Suppressor macrophage treated with lipopolysaccharide for 1 hour (primary cell): Measurements from ENCODE around the gene MCM9.
"Not testable (repeated sequence)": the region's sequence is repeated elsewhere in the genome, so short reads cannot be mapped to it uniquely, and the experiment has no call there.

Experiments used
- DNase-seq, 3 donors: peaks; one replicate each; pipeline ENCODE4 v3.0.0-alpha.2; 2020 to 2022

MCM9 gene

GRCh38 chr6:118862443-118862842, 72.5 kb downstream of the MCM9 start:
- no peak for DNase-seq

GRCh38 chr6:118860880-118861279, 74.1 kb downstream of the MCM9 start:
- no peak for DNase-seq

DNA sequence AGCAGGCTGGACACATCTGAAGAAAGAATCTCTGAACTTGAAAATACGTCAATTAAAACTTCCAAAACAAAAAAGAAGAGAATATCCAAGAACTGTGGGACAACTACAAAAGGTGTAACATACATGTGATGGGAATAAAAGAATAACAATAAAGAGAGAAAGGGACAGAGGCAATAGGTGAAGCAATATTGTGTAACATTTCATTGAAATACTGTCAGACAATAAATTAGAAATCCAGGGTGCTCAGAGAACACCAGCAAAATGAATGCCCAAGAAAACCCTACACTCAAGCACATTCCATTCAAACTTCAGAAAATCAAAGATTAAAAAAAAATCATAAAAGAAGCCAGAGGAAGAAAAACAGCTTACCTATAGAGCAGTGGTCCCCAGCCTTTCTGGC, 74.6 kb downstream of the MCM9 start:
- DNase-seq: no peak

DNA sequence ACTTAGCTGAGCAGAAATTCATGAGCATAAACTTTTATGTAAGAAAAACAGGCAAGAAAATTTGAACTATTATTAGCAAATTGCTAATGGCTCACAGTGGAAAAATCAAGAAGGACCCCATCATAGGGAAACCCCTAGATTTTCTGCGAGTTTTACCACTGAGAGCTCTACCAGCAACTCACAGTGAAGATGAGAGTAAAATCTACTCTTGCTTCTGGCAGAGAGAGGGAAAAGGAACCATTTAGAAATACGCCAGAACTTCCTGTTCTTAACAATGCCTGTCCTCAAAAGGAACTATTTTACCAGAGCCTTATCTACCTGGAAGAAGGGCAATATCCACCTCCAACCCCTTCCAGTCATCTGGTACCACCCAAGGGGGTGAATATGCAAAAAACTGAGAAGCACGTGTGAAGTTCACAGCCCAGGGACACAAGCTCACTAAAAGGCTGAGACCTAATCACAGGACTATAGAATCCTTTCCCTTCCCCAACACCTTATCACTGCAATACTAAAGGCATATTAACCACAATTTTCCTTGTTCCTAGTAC, 75.4 kb downstream of the MCM9 start:
- peak in 2 of 3 donors; percentile 1 to 10 for DNase-seq

- DNase-seq: no peak
Observed at GRCh38 chr6:118856301-118856700, 78.7 kb downstream of the MCM9 start.

- DNase-seq: no peak
Observed at GRCh38 chr6:118853408-118853807, 81.6 kb downstream of the MCM9 start.

DNA sequence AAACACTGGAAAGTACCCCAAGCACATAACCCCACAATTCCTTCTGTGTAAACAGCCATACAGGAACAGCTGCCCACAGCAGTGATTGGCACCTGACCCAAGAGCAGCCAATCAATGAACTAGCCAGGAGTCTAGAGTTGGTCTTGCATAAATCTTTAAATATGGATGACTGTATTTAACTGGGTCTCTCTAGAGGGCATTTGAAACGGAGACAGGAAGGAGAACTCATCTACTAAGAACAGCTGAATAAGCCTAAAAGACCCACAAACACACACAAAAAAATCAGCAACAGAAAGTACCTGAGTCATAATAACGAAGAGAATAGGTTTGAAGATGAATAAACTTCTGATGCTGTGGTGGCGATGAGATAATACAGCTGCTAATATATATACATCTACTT, 90.0 kb downstream of the MCM9 start:
- no peak for DNase-seq

- DNase-seq: no peak
Observed at GRCh38 chr6:118843685-118844390, 91.1 kb downstream of the MCM9 start.

DNA sequence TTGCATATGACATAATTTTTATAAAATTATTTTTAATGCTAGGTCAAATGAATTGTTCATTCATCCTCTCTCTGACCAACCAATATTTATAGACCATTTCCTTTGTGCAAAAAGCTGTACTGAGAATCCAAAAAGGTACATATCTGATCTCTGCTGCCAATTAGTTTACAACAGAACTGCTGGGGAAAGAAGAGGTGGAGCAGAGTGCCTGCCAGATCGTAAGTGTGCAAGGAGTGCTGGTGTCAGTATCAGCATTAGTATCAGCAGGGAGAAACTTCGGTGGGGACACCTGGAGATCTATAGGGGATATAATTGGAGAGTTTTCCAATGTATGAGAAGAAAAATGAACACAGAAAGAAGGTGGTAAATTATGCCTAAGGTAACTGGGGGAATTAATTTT, 104.3 kb downstream of the MCM9 start:
- no peak for DNase-seq

DNA sequence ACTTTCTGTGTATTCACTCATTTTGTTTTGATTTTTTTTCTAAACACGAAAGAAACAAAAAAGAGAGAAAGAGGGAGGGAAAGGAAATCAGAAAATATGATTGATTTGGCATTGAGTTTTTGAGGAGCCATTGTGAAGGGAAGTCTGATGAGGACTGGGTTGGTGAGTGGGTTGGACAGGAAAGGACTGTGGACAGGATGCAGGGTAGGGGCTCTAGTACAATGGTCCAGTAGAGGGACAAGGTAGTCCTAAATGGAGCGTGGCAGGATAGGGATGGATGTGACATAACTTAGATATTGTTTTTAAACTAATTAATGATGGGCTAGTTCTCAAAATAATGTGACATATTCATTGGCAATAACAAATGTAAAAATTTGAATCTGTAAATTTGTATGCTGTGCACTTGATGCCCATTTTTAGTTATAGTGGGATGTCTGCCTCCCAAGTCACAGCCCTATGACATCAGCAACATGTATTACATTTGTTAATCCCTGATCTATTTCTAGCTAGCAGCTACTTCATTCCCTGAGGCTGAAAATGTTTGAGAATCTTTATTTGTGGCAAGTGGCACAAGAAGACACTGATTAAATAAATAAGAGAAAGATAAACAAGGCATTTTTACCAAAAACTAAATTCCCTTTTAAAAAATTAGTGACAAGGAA, 105.0 kb downstream of the MCM9 start:
- DNase-seq: no peak

- DNase-seq: no peak
Observed at GRCh38 chr6:118826096-118826495, 108.9 kb downstream of the MCM9 start.

- no peak for DNase-seq
Observed at GRCh38 chr6:118825661-118826060, 109.3 kb downstream of the MCM9 start.

DNA sequence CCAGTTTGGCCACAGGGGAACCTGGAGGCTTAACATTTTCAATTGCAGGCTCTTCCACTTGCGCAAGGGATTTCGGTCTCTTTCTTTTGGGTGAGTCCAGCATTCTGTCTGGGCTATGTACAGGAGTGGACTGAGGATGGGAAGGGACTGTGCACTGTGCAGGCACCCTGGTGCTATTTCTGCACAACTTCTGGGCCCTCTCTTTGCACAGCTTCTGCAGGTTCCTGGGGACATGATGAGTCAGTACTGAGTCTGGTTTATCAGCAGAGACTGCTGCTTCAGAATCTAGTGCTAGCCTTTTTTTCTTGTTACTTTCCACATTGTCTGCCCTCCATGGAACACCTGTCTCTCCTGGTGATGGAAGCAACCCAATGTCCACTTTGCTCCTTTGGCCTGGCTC, 119.5 kb downstream of the MCM9 start:
- no peak for DNase-seq

- DNase-seq: peak; percentile 40 to 56 (median 48)
Observed at GRCh38 chr6:118813775-118814174, 121.2 kb downstream of the MCM9 start.

DNA sequence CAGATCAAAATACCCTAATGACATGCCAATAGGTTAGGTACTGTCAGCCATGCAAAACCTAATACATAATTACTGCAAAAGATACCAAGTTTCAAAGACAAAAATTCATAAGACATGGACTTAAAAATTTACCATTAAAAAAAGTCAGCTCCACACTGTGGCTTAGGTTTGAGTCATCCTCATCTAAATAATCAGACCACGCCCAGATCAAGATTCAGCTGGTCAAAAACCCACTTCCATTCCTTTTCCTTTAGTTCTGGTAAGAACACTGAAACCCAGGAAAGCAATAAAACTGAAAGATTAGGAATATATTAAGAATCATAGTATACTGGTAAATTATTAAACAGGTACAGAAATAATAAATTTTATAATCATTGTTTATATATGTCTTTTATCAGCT, 122.0 kb downstream of the MCM9 start:
- DNase-seq: no peak

GRCh38 chr6:118810420-118811027, 124.4 kb downstream of the MCM9 start:
- DNase-seq: peak in 2 of 3 donors; percentile 15 to 16

DNA sequence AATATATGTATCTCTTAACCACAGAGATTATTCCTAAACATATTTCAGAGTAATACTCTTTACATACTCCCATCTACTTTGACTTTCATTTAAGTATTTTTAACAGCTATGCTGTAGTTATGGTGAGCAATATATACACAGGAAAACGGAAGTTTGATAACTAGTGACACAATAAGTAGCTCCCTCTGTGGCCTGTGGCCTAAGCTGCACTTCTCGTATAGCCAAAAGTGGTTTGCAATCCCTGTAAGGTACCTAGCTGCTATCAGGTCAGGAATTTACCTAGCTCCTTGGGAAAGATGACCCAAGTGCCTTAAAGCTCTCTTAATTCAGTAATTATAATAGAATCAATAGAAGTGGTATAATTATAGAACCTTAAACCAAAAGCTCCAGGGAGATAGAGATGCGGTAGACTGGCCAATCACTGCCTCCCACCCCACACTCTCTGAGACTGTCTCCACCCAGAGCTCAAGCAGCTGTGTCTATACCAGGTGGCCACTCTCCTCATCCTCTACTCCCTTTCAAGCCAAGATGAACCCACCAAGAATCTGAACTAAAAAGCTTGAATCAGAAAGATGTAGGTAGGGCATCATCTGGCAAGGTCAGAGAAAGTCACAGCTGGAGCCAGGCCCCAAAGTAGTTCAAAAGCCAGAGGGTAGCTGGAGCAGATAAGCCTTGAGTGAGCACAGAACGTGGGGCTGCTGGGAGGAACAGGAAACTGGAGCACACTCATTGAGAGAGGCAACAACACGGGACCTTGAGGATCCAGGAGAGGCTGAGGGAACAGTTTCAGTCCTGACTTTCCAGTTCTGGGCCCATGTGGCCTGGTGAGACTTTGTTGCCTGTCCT, 125.9 kb downstream of the MCM9 start:
- peak; percentile 34 to 49 (median 42) for DNase-seq

DNA sequence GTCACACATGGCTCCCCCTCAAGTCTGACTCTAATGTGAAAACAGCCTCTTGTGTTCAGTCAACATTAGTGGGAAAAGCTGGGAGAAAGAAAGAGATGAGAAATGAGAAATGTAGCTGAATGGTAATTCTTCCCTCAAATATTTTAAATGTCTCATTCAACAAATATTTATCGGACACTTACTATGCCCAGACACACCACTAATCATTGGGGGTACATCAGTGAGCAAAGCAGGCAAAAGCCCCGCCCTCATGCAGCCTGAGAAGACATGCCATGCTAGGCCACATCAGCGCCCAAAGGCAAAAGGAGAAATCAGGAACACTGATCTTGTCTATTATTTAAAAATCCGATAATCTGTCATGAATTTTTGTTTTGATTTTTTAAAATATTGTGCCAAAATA, 130.9 kb downstream of the MCM9 start:
- no peak for DNase-seq

DNA sequence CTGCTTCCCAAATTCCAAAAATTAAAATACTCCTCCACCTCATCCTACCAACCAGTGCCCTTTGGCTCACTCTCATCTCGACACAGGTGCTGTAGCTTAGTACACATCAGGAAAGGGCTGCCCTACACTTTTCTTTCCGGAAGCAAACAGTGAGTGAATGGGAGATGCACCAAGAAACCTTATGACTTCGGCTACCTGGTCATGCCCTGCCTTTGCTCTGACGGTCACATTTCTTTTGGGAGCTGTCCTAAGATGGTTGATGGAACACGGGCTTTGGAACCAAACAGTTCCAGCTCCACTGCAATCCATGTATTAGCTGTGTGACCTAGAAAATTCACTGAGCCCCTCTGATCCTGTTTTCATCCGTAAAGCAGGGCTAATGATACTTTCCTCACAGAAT, 133.7 kb downstream of the MCM9 start:
- DNase-seq: peak in 1 of 3 donors; percentile 10

DNA sequence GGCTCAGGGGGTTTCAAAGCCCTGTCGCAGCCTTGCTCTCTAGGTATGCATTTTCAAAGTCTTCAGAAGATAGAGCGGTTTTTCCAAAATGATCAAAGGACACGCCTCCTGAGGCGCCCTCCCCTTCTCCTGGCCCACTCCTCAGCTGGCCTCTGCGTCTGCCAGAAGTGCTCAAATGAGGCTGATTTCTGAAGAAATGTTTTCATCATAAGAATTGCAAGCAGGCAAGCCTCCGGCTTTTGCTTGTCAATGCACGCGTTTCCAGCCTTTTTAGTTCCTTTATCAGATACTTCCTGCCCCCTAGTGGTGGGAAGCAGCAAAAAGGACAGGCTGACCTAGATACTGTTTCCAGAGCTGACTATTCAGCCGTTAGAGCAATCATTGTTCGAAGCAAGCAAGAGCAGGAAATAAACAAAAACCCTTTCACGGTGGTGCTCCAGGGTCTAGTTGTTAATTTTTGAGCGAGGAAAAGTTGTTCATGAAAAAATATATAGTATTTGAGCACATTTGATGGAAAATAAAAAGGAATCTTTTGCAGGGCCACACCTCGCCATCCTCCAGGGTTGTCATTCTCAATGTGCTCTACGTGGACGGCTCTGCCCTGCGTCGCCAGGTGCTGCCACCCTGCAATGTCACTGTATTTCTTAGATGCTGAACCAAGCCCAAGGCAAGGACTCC, 134.4 kb downstream of the MCM9 start:
- peak; percentile 90 to 92 (median 91) for DNase-seq

- no peak for DNase-seq
Observed at GRCh38 chr6:118799826-118800225, 135.1 kb downstream of the MCM9 start.

DNA sequence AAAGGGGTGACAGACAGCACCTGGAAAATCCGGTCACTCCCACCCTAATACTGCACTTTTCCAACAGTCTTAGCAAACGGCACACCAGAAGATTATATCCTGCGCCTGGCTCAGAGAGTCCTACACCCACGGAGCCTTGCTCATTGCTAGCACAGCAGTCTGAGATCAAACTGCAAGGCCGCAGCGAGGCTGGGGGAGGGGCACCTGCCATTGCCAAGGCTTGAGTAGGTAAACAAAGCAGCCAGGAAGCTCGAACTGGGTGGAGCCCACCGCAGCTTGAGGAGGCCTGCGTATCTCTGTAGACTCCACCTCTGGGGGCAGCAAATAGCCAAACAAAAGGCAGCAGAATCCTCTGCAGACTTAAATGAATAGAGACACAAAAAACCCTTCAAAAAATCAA, 138.4 kb downstream of the MCM9 start:
- DNase-seq: not testable (repeated sequence)
